HG02610 (cell line): ENCODE results near the gene TM7SF2.

Source experiments
- ATAC-seq: cut with Tn5 transposase; IDR thresholded peaks from one replicate; pipeline ENCODE4 v1.9.1; 2021; ENCODE audit warnings: mild to moderate bottlenecking, moderate library complexity; ENCODE audit not compliant: unreplicated experiment

The TM7SF2 gene

GRCh38 chr11:65087827-65088226 lies 23.8 kb upstream of the TM7SF2 start:
- no peak for ATAC-seq

- ATAC-seq = no peak
Observed at GRCh38 chr11:65089621-65090020, 22.1 kb upstream of the TM7SF2 start.

DNA sequence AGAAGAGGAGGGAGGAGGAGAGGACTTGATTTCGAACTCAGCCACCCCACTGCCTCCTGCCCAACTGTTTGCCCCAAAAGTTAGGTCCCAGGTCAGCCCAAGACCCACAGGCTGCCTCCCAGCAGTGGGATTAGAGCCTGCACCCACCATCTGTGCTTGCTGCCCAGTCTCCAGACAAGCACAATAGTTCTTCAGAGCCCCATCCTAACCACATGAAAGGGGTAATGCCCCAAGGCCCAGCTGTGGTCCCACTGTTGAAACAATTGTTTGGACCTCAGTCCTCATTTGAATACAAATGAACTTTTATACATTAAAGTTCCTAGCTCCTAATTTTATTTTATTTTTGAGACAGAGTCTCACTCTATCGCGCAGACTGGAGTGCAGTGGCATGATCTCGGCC lies 21.0 kb upstream of the TM7SF2 start:
- ATAC-seq = no peak

DNA sequence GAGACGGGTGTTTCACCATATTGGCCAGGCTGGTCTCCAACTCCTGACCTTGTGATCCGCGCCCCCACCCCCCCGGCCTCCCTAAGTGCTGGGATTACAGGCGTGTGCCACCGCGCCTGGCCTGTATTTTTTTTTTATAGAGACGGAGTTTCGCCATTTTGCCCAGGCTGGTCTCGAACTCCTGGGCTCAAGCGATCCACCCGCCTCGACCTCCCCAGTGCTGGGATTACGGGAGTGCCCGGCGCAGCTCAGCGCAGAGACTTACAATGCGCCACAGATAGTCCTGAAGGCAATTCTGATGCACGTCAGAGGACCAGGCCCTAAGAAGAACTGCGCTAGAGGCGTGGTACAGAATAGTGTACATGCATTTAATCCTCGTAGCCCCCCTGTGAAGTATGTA lies 16.2 kb upstream of the TM7SF2 start:
- ATAC-seq = no peak

DNA sequence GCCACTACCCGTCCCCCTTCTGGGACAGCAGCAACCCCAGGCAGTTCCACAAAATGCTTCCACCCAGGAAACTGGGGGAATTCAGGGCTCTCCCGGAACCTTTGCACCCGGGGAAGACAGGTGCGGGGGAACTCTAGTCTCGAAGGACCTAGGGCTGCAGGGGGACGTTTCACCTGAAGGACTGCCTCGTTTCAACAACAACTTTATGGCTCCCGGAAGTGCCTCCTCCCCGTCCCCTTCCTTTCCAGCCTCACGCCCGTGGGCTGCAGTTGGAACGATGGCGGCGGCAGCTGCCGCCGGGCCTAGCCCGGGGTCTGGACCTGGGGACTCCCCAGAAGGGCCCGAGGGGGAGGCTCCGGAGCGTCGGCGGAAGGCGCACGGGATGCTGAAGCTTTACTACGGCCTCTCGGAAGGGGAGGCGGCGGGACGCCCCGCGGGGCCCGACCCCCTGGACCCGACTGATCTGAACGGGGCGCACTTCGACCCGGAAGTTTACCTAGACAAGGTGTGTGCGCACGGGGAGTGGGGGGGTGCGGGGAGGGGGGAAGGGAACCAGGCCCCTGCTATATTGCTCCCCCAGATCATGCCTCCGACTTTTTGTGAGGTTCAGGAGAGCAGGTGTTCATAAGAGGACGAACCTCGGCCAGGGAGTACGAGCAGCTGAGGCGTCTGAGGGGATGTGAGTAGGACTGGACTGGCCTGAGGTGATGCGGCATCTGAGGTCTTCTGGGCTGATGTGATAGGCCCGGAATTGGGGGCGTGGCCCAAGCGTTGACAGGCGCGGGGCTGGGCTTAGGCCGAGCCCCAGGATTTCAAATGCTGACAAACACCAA lies 15.5 kb upstream of the TM7SF2 start, which contains the start of gene VPS51:
Gene VPS51 (plus strand): TSS at position 241 of the 833 bp plus-strand sequence. CDS start 37 bp downstream, at position 278.
- ATAC-seq = peak; percentile 71

- no peak for ATAC-seq
Observed at GRCh38 chr11:65096926-65097325, 14.7 kb upstream of the TM7SF2 start.

- no peak for ATAC-seq
Observed at GRCh38 chr11:65100674-65101350, 10.9 kb upstream of the TM7SF2 start.

- no peak for ATAC-seq
Observed at GRCh38 chr11:65102142-65103095, 9.3 kb upstream of the TM7SF2 start.

DNA sequence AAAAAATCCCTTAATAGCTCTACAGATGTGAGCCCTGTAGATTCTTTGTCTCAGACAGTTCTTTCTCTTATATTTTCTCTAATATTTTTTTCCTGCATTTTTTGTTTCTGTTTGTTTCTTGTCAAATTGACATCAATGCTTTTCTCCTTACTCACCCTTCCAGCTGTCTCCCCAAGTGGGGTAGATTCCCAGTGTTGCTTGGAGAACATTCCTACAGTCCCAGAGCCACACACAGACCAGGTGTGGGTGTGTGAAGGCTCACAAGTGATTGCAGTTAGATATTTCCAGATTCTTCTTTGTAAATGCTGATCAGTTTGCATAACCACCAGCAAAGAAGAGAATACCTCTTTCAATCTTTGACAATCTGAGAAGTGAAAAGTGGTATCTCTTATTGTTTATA lies 8.2 kb upstream of the TM7SF2 start:
- ATAC-seq = no peak

DNA sequence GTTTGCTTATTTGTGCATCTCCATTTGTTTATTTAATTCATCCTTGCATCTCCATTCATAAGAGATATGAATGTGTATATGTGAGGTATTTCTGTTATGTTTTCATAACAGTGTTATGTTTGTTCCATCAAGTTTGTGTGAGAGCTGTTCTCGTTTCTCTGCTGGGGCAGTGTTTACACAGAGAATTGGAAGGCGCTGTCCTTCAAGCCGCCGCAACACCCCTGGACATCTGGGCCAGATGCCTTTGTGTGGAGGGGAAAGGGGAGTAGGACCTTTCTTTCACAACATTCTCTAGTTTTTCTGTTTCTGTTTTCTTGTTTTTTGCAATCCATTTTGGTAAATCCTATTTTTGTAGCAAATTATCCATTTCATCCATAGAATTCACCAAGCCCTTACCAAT lies 7.0 kb upstream of the TM7SF2 start:
- ATAC-seq = no peak

- ATAC-seq = no peak
Observed at GRCh38 chr11:65107078-65107477, 4.6 kb upstream of the TM7SF2 start.

GRCh38 chr11:65107751-65108468 lies 3.8 kb upstream of the TM7SF2 start:
- ATAC-seq = no peak

DNA sequence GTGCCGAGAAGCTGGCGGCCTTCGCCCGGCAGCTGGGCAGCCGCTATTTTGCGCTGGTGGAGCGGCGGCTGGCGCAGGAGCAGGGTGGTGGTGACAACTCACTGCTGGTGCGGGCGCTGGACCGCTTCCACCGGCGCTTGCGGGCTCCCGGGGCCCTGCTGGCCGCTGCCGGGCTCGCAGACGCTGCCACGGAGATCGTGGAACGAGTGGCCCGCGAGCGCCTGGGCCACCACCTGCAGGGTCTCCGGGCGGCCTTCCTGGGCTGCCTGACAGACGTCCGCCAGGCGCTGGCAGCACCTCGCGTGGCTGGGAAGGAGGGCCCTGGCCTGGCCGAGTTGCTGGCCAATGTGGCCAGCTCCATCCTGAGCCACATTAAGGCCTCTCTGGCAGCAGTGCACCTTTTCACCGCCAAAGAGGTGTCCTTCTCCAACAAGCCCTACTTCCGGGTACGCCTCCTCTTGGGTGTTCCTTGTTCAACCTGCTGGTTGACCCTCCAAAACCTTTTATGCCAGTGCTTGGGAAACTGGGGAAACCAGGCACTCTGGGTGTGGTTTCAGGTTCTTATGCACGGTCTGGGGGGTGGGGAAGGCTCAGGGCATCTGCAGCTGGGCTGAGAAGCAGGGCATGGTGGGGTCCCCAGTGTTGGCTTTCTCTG lies 3.1 kb upstream of the TM7SF2 start:
- ATAC-seq = no peak

DNA sequence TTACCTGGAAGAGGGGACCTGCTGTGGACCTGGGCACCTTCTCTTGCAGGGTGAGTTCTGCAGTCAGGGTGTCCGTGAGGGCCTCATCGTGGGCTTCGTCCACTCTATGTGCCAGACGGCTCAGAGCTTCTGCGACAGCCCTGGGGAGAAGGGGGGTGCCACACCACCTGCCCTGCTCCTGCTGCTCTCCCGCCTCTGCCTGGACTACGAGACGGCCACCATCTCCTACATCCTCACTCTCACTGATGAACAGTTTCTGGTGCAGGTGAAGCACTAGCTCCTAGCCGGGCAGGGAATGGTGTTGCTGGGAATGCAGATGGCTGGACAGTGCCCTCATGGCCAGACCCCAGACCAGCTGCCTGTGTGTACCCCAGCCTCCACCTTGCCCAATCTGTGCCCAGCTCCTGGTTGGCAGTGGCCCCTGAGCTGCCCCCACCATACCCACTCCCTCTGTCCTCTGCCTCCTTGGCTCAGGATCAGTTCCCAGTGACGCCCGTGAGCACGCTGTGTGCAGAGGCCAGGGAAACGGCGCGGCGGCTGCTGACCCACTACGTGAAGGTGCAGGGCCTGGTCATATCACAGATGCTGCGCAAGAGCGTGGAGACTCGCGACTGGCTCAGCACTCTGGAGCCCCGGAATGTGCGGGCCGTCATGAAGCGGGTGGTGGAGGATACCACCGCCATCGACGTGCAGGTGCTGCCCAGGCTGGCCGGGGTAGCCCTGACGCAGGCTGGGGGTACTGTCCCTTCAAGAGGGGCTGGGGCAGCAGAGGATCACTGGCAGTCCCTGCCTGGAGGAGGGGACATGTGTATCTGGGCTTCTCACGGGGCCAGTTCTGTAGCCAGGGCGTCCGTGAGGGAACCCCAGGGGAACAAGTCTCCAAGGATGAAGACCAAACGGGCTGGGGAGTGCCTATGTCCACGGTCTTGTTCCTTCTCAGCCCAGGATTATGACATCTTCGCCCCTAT lies 2.2 kb upstream of the TM7SF2 start:
- ATAC-seq = no peak

DNA sequence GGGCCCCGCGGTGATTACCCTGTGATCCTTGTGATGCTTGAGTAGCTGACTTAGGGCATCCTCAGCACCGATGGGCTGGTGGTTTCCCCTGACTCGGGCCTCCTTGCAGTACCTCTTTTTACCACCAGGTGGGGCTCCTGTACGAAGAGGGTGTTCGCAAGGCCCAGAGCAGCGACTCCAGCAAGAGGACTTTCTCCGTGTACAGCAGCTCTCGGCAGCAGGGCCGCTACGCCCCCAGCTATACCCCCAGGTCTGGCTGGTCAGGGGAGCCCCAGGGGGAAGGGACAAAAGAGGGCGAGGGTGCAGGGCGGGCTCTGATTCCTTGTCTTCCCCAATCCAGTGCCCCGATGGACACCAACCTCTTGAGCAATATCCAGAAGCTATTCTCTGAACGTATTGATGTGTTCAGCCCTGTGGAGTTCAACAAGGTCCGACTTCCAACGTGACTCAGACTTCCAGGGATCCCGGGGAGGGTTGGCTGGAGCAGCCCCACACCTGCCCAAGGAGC lies 1.3 kb upstream of the TM7SF2 start:
- no peak for ATAC-seq

DNA sequence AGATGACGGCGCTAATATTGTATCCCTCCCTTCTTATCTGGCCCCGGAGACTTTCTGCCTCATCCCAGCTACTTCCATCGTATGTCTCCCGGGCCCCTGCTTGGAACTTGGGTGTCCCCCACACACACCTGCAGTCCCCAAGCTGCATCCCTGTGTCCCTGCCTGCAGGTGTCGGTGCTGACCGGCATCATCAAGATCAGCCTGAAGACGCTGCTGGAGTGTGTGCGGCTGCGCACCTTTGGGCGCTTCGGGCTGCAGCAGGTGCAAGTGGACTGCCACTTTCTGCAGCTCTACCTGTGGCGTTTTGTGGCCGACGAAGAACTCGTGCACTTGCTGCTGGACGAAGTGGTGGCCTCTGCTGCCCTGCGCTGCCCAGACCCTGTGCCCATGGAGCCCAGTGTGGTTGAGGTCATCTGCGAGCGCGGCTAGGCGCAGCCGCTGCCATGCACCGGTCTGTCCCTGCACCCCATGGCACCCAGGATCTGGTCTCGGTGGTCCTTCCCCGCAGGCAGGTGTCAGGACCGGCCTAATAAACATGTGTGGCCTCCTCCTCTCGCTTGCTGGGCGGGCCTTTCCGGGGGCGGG lies 421 bp upstream of the TM7SF2 start:
- no peak for ATAC-seq

DNA sequence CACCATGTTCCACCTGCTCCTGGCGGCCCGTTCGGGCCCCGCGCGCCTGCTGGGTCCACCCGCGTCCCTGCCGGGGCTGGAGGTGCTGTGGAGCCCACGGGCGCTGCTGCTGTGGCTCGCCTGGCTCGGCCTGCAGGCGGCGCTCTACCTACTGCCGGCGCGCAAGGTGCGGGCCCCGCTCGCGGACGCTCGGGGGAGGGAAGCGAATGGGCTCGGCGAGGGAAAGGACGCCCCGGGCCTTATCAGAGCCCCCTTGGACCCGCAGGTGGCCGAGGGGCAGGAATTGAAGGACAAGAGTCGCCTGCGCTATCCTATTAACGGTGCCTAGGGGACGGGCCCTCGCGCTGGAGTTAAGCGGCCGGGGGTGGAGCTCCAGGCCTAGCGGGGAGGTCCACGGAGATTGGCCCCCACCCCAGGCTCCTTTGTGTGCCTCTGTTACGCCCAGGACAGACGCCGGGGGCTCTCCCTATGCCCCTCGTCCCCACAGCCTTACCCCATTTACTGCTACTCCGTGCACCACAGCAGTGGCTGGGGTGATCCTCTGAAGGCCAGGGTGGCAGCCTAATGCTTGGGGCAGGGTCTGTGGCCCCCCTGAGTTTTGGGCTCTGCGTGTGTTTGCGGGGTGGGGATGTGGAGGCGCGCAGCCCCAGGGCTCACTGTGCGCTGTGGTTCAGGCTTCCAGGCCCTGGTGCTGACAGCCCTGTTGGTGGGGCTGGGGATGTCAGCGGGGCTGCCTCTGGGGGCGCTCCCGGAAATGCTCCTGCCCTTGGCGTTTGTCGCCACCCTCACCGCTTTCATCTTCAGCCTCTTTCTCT lies 1.1 kb downstream of the TM7SF2 start:
- ATAC-seq = no peak
